Type B pancreatic cell (in vitro differentiated cells): ENCODE measurements around the gene RRBP1. TPM values are rescaled to one million over a fixed set of nuclear protein-coding genes. Genes with fewer than 3 reads are reported as not detected.

Source experiments
- DNase-seq: peaks from one replicate; pipeline ENCODE4 v3.0.0; 2021; ENCODE audit warnings: mixed read lengths; ENCODE audit not compliant: unreplicated experiment; ENCODE audit errors: extremely low spot score
- H3K27ac Mint-ChIP-seq: 2 replicates; pipeline ENCODE4 v1.8.0; 2021; ENCODE audit warnings: mild to moderate bottlenecking, mixed read lengths
- H3K27me3 Mint-ChIP-seq: 2 replicates; pipeline ENCODE4 v1.8.0; 2021; ENCODE audit warnings: mixed read lengths
- H3K36me3 Mint-ChIP-seq: 2 replicates; pipeline ENCODE4 v1.8.0; 2021; ENCODE audit warnings: mixed read lengths
- H3K4me1 Mint-ChIP-seq: one replicate; pipeline ENCODE4 v1.8.0; 2021; ENCODE audit warnings: mixed read lengths; ENCODE audit not compliant: unreplicated experiment
- H3K4me3 Mint-ChIP-seq: 2 replicates; pipeline ENCODE4 v1.8.0; 2021; ENCODE audit warnings: mild to moderate bottlenecking, mixed read lengths
- H3K9me3 Mint-ChIP-seq: 2 replicates; pipeline ENCODE4 v1.8.0; 2021; ENCODE audit warnings: mixed read lengths
- total RNA-seq: library from RNA; stranded (reverse); gene quantifications from 2 replicates; pipeline ENCODE4 v1.2.1, GENCODE V29; 2021; ENCODE audit warnings: low replicate concordance
- TF ChIP-seq, protein P1 (sequence below): fragments of 200-600 bp; sonication (generic); conservative IDR thresholded peaks from 2 replicates; pipeline ENCODE4 v1.5.0; 2021; ENCODE audit warnings: antibody characterized with exemption, mild to moderate bottlenecking

Gene RRBP1
- total RNA-seq, 1 donor from 2014 or later = 161 TPM

- Mint-ChIP-seq H3K4me1 (peaks cover 4% of the 10 kb centered on the region), H3K4me3 (no peak overlapping the region), H3K27me3 (no peaks in the 10 kb centered on the region), H3K36me3 (peaks cover 5% of the 10 kb centered on the region), H3K27ac (no peak overlapping the region), H3K9me3 (no peaks in the 10 kb centered on the region)
- DNase-seq = no peak
- TF ChIP-seq, protein P1, sequence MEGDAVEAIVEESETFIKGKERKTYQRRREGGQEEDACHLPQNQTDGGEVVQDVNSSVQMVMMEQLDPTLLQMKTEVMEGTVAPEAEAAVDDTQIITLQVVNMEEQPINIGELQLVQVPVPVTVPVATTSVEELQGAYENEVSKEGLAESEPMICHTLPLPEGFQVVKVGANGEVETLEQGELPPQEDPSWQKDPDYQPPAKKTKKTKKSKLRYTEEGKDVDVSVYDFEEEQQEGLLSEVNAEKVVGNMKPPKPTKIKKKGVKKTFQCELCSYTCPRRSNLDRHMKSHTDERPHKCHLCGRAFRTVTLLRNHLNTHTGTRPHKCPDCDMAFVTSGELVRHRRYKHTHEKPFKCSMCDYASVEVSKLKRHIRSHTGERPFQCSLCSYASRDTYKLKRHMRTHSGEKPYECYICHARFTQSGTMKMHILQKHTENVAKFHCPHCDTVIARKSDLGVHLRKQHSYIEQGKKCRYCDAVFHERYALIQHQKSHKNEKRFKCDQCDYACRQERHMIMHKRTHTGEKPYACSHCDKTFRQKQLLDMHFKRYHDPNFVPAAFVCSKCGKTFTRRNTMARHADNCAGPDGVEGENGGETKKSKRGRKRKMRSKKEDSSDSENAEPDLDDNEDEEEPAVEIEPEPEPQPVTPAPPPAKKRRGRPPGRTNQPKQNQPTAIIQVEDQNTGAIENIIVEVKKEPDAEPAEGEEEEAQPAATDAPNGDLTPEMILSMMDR = no peak
Measured at GRCh38 chr20:17624551-17625245, 57.3 kb downstream of the RRBP1 start.

DNA sequence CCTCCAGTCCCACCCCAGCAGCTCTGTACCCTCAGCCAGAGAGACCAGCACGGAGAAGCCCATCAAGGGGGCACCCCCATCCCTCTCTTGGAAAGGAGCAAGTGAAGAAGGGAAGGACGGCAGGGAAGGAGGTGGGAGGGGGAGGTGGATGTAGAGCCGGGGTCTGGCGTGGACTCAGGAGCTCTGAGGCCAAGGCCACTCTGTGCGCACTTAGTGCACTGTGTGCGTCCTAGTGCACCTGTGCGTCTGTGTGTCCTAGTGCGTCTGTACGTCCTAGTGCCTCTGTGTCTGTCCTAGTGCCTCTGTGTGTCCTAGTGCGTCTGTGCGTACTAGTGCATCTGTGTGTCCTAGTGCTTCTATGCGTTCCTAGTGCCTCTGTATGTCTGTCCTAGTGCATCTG, 58.0 kb downstream of the RRBP1 start:
- Mint-ChIP-seq H3K4me3 (no peak overlapping the region), H3K9me3 (no peaks in the 10 kb centered on the region), H3K27ac (no peak overlapping the region), H3K27me3 (no peaks in the 10 kb centered on the region), H3K36me3 (peaks cover 5% of the 10 kb centered on the region), H3K4me1 (peaks cover 4% of the 10 kb centered on the region)
- TF ChIP-seq, protein P1 = no peak
- no peak for DNase-seq

- TF ChIP-seq, protein P1 = no peak
- Mint-ChIP-seq H3K4me1 (peaks cover 4% of the 10 kb centered on the region), H3K9me3 (no peaks in the 10 kb centered on the region), H3K36me3 (peaks cover 3% of the 10 kb centered on the region), H3K27me3 (no peaks in the 10 kb centered on the region), H3K27ac (no peak overlapping the region), H3K4me3 (no peak overlapping the region)
- DNase-seq = no peak
Measured at GRCh38 chr20:17622851-17623508, 59.1 kb downstream of the RRBP1 start.

DNA sequence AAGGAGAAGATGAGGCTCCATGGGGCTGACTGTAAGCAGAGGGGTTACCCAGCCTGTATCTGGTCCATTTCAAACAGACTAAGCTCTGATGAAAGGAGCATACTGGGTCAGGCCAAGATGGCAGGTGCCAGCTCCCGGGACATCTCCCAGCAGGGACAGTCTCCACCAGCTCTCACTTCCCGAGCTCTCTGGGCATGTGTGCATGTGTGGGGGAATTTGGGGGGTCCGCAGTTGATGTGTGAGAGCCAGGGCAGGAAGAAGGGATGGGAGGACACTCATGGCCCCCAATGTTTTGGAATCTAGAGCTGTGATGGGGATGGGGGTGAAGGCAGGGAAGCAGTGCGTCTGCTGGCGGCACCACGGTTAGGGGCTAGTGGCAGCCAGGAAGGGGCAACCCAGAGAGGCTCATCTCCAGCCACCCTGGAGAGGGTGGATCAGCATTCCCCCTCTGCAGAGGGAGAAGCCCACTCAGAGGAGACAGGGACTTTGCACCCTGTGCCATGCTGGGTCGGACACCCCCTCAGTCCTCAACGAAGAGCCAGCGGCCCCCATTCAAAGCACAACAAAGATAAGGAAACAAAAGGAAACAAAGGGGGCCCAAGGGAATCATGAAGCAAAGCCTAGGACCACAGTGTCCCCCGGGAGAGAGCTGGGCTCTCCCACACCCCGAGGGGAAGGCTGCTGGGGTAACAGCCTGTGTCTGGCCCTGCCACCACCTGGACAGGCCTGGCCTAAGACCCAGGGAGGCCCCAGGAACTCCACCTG, 59.8 kb downstream of the RRBP1 start:
- Mint-ChIP-seq H3K9me3 (no peaks in the 10 kb centered on the region), H3K27me3 (no peaks in the 10 kb centered on the region), H3K4me1 (peaks cover 4% of the 10 kb centered on the region), H3K27ac (no peak overlapping the region), H3K4me3 (no peak overlapping the region), H3K36me3 (peaks cover 3% of the 10 kb centered on the region)
- no peak for DNase-seq
- TF ChIP-seq, protein P1 = no peak

- peak; percentile 49 for DNase-seq
- TF ChIP-seq, protein P1 = no peak
- peaks cover 3% of the 10 kb centered on the region for H3K36me3 Mint-ChIP-seq
- no peaks in the 10 kb centered on the region for H3K27me3 Mint-ChIP-seq
- no peak overlapping the region for H3K4me3 Mint-ChIP-seq
- H3K27ac Mint-ChIP-seq = no peak overlapping the region
- no peaks in the 10 kb centered on the region for H3K9me3 Mint-ChIP-seq
- H3K4me1 Mint-ChIP-seq = peaks cover 4% of the 10 kb centered on the region
Measured at GRCh38 chr20:17621229-17621968, 60.6 kb downstream of the RRBP1 start.
